ENCODE data around the gene NT5M. TPM values are rescaled to one million over a fixed set of nuclear protein-coding genes. Genes with fewer than 3 reads are reported as not detected.

The NT5M gene
- total RNA-seq, 1 donor from 2014 or later, result 8.2 TPM

- peaks cover 4% of the 10 kb centered on the region for H3K9me3 Mint-ChIP-seq (ENCODE audit: unreplicated experiment)
Measured at GRCh38 chr17:17394494-17394893, 91.3 kb downstream of the NT5M start.

GRCh38 chr17:17395246-17395802 is 92.2 kb downstream of the NT5M start:
- H3K4me1 Mint-ChIP-seq (ENCODE audit: low read depth, unreplicated experiment), result peaks cover 11% of the 10 kb centered on the region

More at GRCh38 chr17:17394494-17394893, 91.3 kb downstream of the NT5M start:
- no peak for TF ChIP-seq CTCF (IDR thresholded peaks at IDR 0.05; ENCODE audit: partially characterized antibody, unreplicated experiment)
- Mint-ChIP-seq H3K27ac (ENCODE audit: unreplicated experiment) (no peak overlapping the region), H3K27me3 (ENCODE audit: unreplicated experiment) (no peaks in the 10 kb centered on the region), H3K4me3 (ENCODE audit: unreplicated experiment) (no peak overlapping the region), H3K36me3 (ENCODE audit: unreplicated experiment) (peaks cover 8% of the 10 kb centered on the region), H3K4me1 (ENCODE audit: low read depth, unreplicated experiment) (peaks cover 7% of the 10 kb centered on the region)
- no peak for DNase-seq

GRCh38 chr17:17395885-17396284 is 92.7 kb downstream of the NT5M start:
- no peaks in the 10 kb centered on the region for H3K9me3 Mint-ChIP-seq (ENCODE audit: unreplicated experiment)
- no peak overlapping the region for H3K4me3 Mint-ChIP-seq (ENCODE audit: unreplicated experiment)
- no peak for DNase-seq
- peaks cover 8% of the 10 kb centered on the region for H3K36me3 Mint-ChIP-seq (ENCODE audit: unreplicated experiment)
- H3K27me3 Mint-ChIP-seq (ENCODE audit: unreplicated experiment), result peaks cover 6% of the 10 kb centered on the region
- no peak for TF ChIP-seq CTCF (IDR thresholded peaks at IDR 0.05; ENCODE audit: partially characterized antibody, unreplicated experiment)
- H3K27ac Mint-ChIP-seq (ENCODE audit: unreplicated experiment), result no peak overlapping the region
- H3K4me1 Mint-ChIP-seq (ENCODE audit: low read depth, unreplicated experiment), result peaks cover 11% of the 10 kb centered on the region

More at GRCh38 chr17:17395246-17395802, 92.2 kb downstream of the NT5M start:
- H3K27me3 Mint-ChIP-seq (ENCODE audit: unreplicated experiment), result peaks cover 2% of the 10 kb centered on the region
- TF ChIP-seq CTCF (IDR thresholded peaks at IDR 0.05; ENCODE audit: partially characterized antibody, unreplicated experiment), result no peak
- H3K36me3 Mint-ChIP-seq (ENCODE audit: unreplicated experiment), result peaks cover 8% of the 10 kb centered on the region
- peaks cover under 1% of the 10 kb centered on the region for H3K9me3 Mint-ChIP-seq (ENCODE audit: unreplicated experiment)
- DNase-seq, result no peak
- H3K4me3 Mint-ChIP-seq (ENCODE audit: unreplicated experiment), result no peak overlapping the region
- H3K27ac Mint-ChIP-seq (ENCODE audit: unreplicated experiment), result no peak overlapping the region

Other genes with a start within 250 kb of the NT5M start
- gene PLD6, start 97.0 kb upstream of the NT5M start, total RNA-seq (ENCODE audit: unreplicated experiment), result 1.1 TPM
- gene FLCN, start 66.2 kb upstream of the NT5M start, total RNA-seq (ENCODE audit: unreplicated experiment), result 131 TPM
- 71.7 TPM for gene COPS3, start 22.1 kb upstream of the NT5M start, total RNA-seq (ENCODE audit: unreplicated experiment)
- gene MED9, start 173.6 kb downstream of the NT5M start, total RNA-seq (ENCODE audit: unreplicated experiment), result 23.2 TPM
- 140 TPM for gene RASD1, start 193.0 kb downstream of the NT5M start, total RNA-seq (ENCODE audit: unreplicated experiment)